HepG2 (cell line): Measurements from ENCODE around the gene BRD2. TPM values are rescaled to one million over a fixed set of nuclear protein-coding genes. Genes with fewer than 3 reads are reported as not detected.

ENCODE experiments used
- ATF5 ChIP-seq: sonication (generic); formaldehyde crosslinking; IDR thresholded peaks from 2 replicates; pipeline ENCODE4 v1.4.0; 2020; ENCODE audit warnings: mild to moderate bottlenecking, low read depth, missing genetic modification reagents
- BCL3 ChIP-seq: sonication (generic); formaldehyde crosslinking; IDR thresholded peaks from 2 replicates; pipeline ENCODE4 v1.5.1; 2020; ENCODE audit warnings: mild to moderate bottlenecking, missing genetic modification reagents, moderate library complexity
- KLF15 ChIP-seq: sonication (generic); formaldehyde crosslinking; IDR thresholded peaks from 2 replicates; pipeline ENCODE4 v1.8.1; 2023; ENCODE audit warnings: borderline replicate concordance, mild to moderate bottlenecking, inconsistent platforms, missing genetic modification reagents, mixed read lengths
- MAX ChIP-seq: IDR thresholded peaks from 2 replicates; pipeline ENCODE4 v1.6.1; 2012; ENCODE audit warnings: inconsistent platforms
- NBN ChIP-seq: fragments of 450-650 bp; conservative IDR thresholded peaks from 2 replicates; pipeline ENCODE4 v1.6.1; 2017
- NPAS2 ChIP-seq: sonication (generic); formaldehyde crosslinking; IDR thresholded peaks from 2 replicates; pipeline ENCODE4 v1.8.0; 2022; ENCODE audit warnings: mild to moderate bottlenecking, missing genetic modification reagents, borderline replicate concordance
- PITX1 ChIP-seq: sonication (generic); formaldehyde crosslinking; IDR thresholded peaks from 2 replicates; pipeline ENCODE4 v1.5.1; 2020; ENCODE audit warnings: mild to moderate bottlenecking, missing genetic modification reagents
- PRDM4 ChIP-seq: sonication (generic); formaldehyde crosslinking; IDR thresholded peaks from 2 replicates; pipeline ENCODE4 v1.9.0; 2021; ENCODE audit warnings: missing genetic modification reagents, borderline replicate concordance
- RFXANK ChIP-seq: IDR thresholded peaks from 2 replicates; pipeline ENCODE4 v1.6.1; 2016
- RORA ChIP-seq: sonication (generic); formaldehyde crosslinking; IDR thresholded peaks from 2 replicates; pipeline ENCODE4 v1.5.0; 2020; ENCODE audit warnings: mild to moderate bottlenecking, missing genetic modification reagents, moderate library complexity
- SATB2 ChIP-seq: sonication (generic); formaldehyde crosslinking; IDR thresholded peaks from 2 replicates; pipeline ENCODE4 v1.5.0; 2020; ENCODE audit warnings: missing genetic modification reagents
- TEAD3 ChIP-seq: optimal IDR thresholded peaks from 2 replicates; pipeline ENCODE3; 2016; ENCODE audit warnings: borderline replicate concordance
- ZNF10 ChIP-seq: sonication (generic); formaldehyde crosslinking; IDR thresholded peaks from 2 replicates; pipeline ENCODE4 v1.4.0; 2020; ENCODE audit warnings: mild to moderate bottlenecking, low read depth, missing genetic modification reagents, borderline replicate concordance
- ZNF121 ChIP-seq: sonication (generic); formaldehyde crosslinking; IDR thresholded peaks from 2 replicates; pipeline ENCODE4 v1.5.0; 2020; ENCODE audit warnings: mild to moderate bottlenecking, missing genetic modification reagents
- ZNF17 ChIP-seq: sonication (generic); formaldehyde crosslinking; IDR thresholded peaks from 2 replicates; pipeline ENCODE4 v1.5.0; 2020; ENCODE audit warnings: mild to moderate bottlenecking, missing genetic modification reagents
- ZNF18 ChIP-seq: sonication (generic); formaldehyde crosslinking; IDR thresholded peaks from 2 replicates; pipeline ENCODE4 v1.8.0; 2022; ENCODE audit warnings: mild to moderate bottlenecking, missing genetic modification reagents; ENCODE audit not compliant: insufficient replicate concordance
- ZNF430 ChIP-seq: sonication (generic); formaldehyde crosslinking; IDR thresholded peaks from 2 replicates; pipeline ENCODE4 v1.9.0; 2021; ENCODE audit warnings: mild to moderate bottlenecking, missing genetic modification reagents
- ZNF557 ChIP-seq: sonication (generic); formaldehyde crosslinking; IDR thresholded peaks from 2 replicates; pipeline ENCODE4 v1.4.0; 2020; ENCODE audit warnings: missing genetic modification reagents
- ZNF563 ChIP-seq: sonication (generic); formaldehyde crosslinking; IDR thresholded peaks from 2 replicates; pipeline ENCODE4 v1.8.0; 2022; ENCODE audit warnings: mild to moderate bottlenecking, moderate library complexity, missing genetic modification reagents
- ZNF576 ChIP-seq: sonication (generic); formaldehyde crosslinking; IDR thresholded peaks from 2 replicates; pipeline ENCODE4 v1.4.0; 2020; ENCODE audit warnings: mild to moderate bottlenecking, missing genetic modification reagents
- ZNF598 ChIP-seq: sonication (generic); formaldehyde crosslinking; IDR thresholded peaks from 2 replicates; pipeline ENCODE4 v1.5.1; 2020; ENCODE audit warnings: mild to moderate bottlenecking, missing genetic modification reagents, borderline replicate concordance
- ZNF652 ChIP-seq: IDR thresholded peaks from 2 replicates; pipeline ENCODE4 v1.6.1; 2016; ENCODE audit warnings: low read depth, borderline replicate concordance
- ZNF788 ChIP-seq: sonication (generic); formaldehyde crosslinking; IDR thresholded peaks from 2 replicates; pipeline ENCODE4 v1.5.0; 2020; ENCODE audit warnings: mild to moderate bottlenecking, missing genetic modification reagents, borderline replicate concordance
- polyA plus RNA-seq, 8 experiments: library from polyadenylated mRNA; depleted of rRNA in 3 of 8; stranded (reverse) in 7 of 8; unstranded in 1 of 8; fragments of >200 nt; fragmentation: Illumina TruSeq in 4 of 8; extraction: Trizol in 4 of 8; gene quantifications; 2 replicates each; pipeline versions ENCODE4 v1.2.1 to v1.2.3, GENCODE V29; 2011 to 2016; ENCODE audit warnings: low read depth in 4 of 8, missing spikeins in 1 of 8, mixed read lengths in 1 of 8; ENCODE audit not compliant: insufficient read depth in 1 of 8
- total RNA-seq, 5 experiments: library from RNA; depleted of rRNA; stranded (reverse); fragments of >200 nt; fragmentation: Illumina TruSeq; extraction: Trizol; gene quantifications; 2 replicates each; pipeline ENCODE4 v1.2.3, GENCODE V29; 2016; ENCODE audit warnings: low read depth in 1 of 5

The BRD2 gene
- total and polyA plus RNA-seq, 2 of the 13 experiments (the other 11 are each of a cell fraction or from before 2014, with no cell fraction given), result 143 to 202 TPM

- no peak; the same call in 1 of the 2 replicates for TF ChIP-seq ZNF598
- TF ChIP-seq ZNF788, result peak; percentile 5; the same call in 1 of the 2 replicates
- TF ChIP-seq ATF5 (CRISPR knock-in tag), result no peak; the same call in 1 of the 2 replicates
- 0 out of 2 replicates have a peak, but pooled peaks have one; percentile 17 for TF ChIP-seq ZNF576 (CRISPR knock-in tag)
- TF ChIP-seq SATB2 (CRISPR knock-in tag), result peak; percentile 81; the same call in 1 of the 2 replicates
- TF ChIP-seq ZNF10 (CRISPR knock-in tag), result no peak
- TF ChIP-seq ZNF430 (CRISPR knock-in tag), result peak; percentile 83
- TF ChIP-seq ZNF18 (CRISPR knock-in tag), result no peak
- peak; percentile 64; the same call in 1 of the 2 replicates for TF ChIP-seq KLF15 (CRISPR knock-in tag)
- peak; percentile 25; the same call in 1 of the 2 replicates for TF ChIP-seq ZNF121 (CRISPR knock-in tag)
- TF ChIP-seq RORA (CRISPR knock-in tag), result no peak
- TF ChIP-seq ZNF652 (CRISPR knock-in tag), result no peak; the same call in 1 of the 2 replicates
- peak; percentile 70; the same call in 1 of the 2 replicates for TF ChIP-seq NPAS2 (CRISPR knock-in tag)
- TF ChIP-seq MAX, result no peak
- TF ChIP-seq PITX1, result peak; percentile 10; the same call in 1 of the 2 replicates
- TF ChIP-seq TEAD3 (CRISPR knock-in tag), result peak; percentile 47
- no peak for TF ChIP-seq NBN
- TF ChIP-seq ZNF563 (CRISPR knock-in tag), result peak; percentile 51; the same call in 1 of the 2 replicates
- peak; percentile 97 for TF ChIP-seq RFXANK (CRISPR knock-in tag)
- TF ChIP-seq ZNF557 (CRISPR knock-in tag), result no peak; the same call in 1 of the 2 replicates
- TF ChIP-seq ZNF17 (CRISPR knock-in tag), result no peak
- TF ChIP-seq BCL3 (CRISPR knock-in tag), result peak; percentile 55
- peak; percentile 82; the same call in 1 of the 2 replicates for TF ChIP-seq PRDM4 (CRISPR knock-in tag)
Measured at GRCh38 chr6:32971581-32972352, 3.4 kb downstream of the BRD2 start (continued).
